CD4-positive, alpha-beta memory T cell (primary cell): ENCODE measurements around the gene ANKIB1. TPM values are rescaled to one million over a fixed set of nuclear protein-coding genes. Genes with fewer than 3 reads are reported as not detected.
A peak's percentile ranks its signal among the peaks of the same experiment; 100 is the strongest.

Experiments
- CTCF ChIA-PET: fragments of 350-600 bp; sonication (Branson Sonifier 250); formaldehyde crosslinking; loops from one replicate; lab custom pipeline; 2021; ENCODE audit warnings: inconsistent platforms; ENCODE audit not compliant: partially characterized antibody; lab: Charles Lee
- POLR2A ChIA-PET: fragments of 350-600 bp; sonication (Branson Sonifier 250); formaldehyde crosslinking; loops from one replicate; lab custom pipeline; 2021; ENCODE audit not compliant: partially characterized antibody; lab: Charles Lee
- DNase-seq, 5 donors: peaks; one replicate each; pipeline versions ENCODE4 v3.0.0 to v3.0.0-alpha.2; 2020 to 2022; ENCODE audit warnings: mixed read lengths in 1 of 5
- H3K27ac ChIP-seq: one replicate; pipeline ENCODE4 v1.7.0; 2013; ENCODE audit warnings: low read depth, low read length
- H3K27me3 ChIP-seq: 2 replicates; pipeline ENCODE4 v1.7.0; 2013; ENCODE audit warnings: mild to moderate bottlenecking, low read length, moderate library complexity; ENCODE audit not compliant: insufficient read depth
- H3K36me3 ChIP-seq: 2 replicates; pipeline ENCODE4 v1.7.0; 2013; ENCODE audit warnings: mild to moderate bottlenecking, low read length, moderate library complexity; ENCODE audit not compliant: insufficient read depth
- H3K4me1 ChIP-seq: 2 replicates; pipeline ENCODE4 v1.7.0; 2013; ENCODE audit warnings: mild to moderate bottlenecking, low read length, moderate library complexity; ENCODE audit not compliant: insufficient read depth
- H3K4me3 ChIP-seq, 2 donors: one replicate each; pipeline ENCODE4 v1.7.0; 2013; ENCODE audit warnings: low read length in 2 of 2, mild to moderate bottlenecking in 1 of 2
- H3K9me3 ChIP-seq, 2 donors: one replicate each; pipeline ENCODE4 v1.7.0; 2013; ENCODE audit warnings: low read length in 2 of 2, control low read depth in 1 of 2; ENCODE audit not compliant: control insufficient read depth in 1 of 2
- H3K27ac Mint-ChIP-seq, 7 donors: one replicate each; pipeline ENCODE4 v1.8.0; 2020 to 2021; ENCODE audit warnings: mixed read lengths in 7 of 7, mild to moderate bottlenecking in 6 of 7, inconsistent platforms in 3 of 7, moderate library complexity in 3 of 7
- H3K27me3 Mint-ChIP-seq, 2 donors: one replicate each; pipeline ENCODE4 v1.8.0; 2020 to 2021; ENCODE audit warnings: mixed read lengths in 2 of 2
- H3K36me3 Mint-ChIP-seq, 2 donors: one replicate each; pipeline ENCODE4 v1.8.0; 2020 to 2021; ENCODE audit warnings: mixed read lengths in 2 of 2, inconsistent platforms in 1 of 2, mild to moderate bottlenecking in 1 of 2
- H3K4me1 Mint-ChIP-seq, 4 donors: one replicate each; pipeline ENCODE4 v1.8.0; 2020 to 2021; ENCODE audit warnings: mixed read lengths in 4 of 4, mild to moderate bottlenecking in 1 of 4
- H3K4me3 Mint-ChIP-seq, 8 donors: one replicate each; pipeline ENCODE4 v1.8.0; 2020 to 2021; ENCODE audit warnings: mixed read lengths in 8 of 8, mild to moderate bottlenecking in 7 of 8, moderate library complexity in 6 of 8, inconsistent platforms in 3 of 8
- H3K9me3 Mint-ChIP-seq, 8 donors: one replicate each; pipeline ENCODE4 v1.8.0; 2020 to 2021; ENCODE audit warnings: mixed read lengths in 8 of 8, mild to moderate bottlenecking in 5 of 8, inconsistent platforms in 3 of 8, moderate library complexity in 1 of 8
- intact Hi-C: fragments of 100-400 bp; cut with micrococcal nuclease; formaldehyde crosslinking; loops from one replicate; pipeline ENCODE4 v1.15.1; 2023
- polyA plus RNA-seq, 2 donors: library from polyadenylated mRNA; unstranded; fragments of 300-500 nt; fragmentation: Illumina TruSeq; gene quantifications; one replicate each; pipeline ENCODE4 v1.2.3, GENCODE V29; 2021
- total RNA-seq, 2 experiments: library from RNA; stranded (reverse); gene quantifications; one replicate each; pipeline ENCODE4 v1.2.3, GENCODE V29; 2021

Gene ANKIB1
- total and polyA plus RNA-seq, 4 experiments from 2014 or later, result 3.7 to 78.5 (median 44.0) TPM

- ChIA-PET CTCF (interaction anchor here (1.7 kb wide), 1 partner anchor 49 kb away, joined by 3 read pairs; the partner anchor contains the start of gene LRRD1), POLR2A (no interaction called here)
- H3K4me3 Mint-ChIP-seq, result no peak overlapping the region
- no peaks in the 10 kb centered on the region for H3K9me3 ChIP-seq
- peaks cover 55 to 66% of the 10 kb centered on the region in 2 donors for H3K36me3 Mint-ChIP-seq
- intact Hi-C loops, result no loop called here
- no peak overlapping the region for H3K4me3 ChIP-seq
- H3K27ac ChIP-seq, result no peak overlapping the region
- peaks cover 23% of the 10 kb centered on the region for H3K36me3 ChIP-seq
- no peaks in the 10 kb centered on the region for H3K4me1 ChIP-seq
- peaks cover 0 to 4% (median 0%) of the 10 kb centered on the region in 8 donors for H3K9me3 Mint-ChIP-seq
- peak overlapping the region in 1 of 7 donors; percentile 61 for H3K27ac Mint-ChIP-seq
- no peak for DNase-seq
- H3K27me3 Mint-ChIP-seq, result no peaks in the 10 kb centered on the region
- no peaks in the 10 kb centered on the region for H3K27me3 ChIP-seq
- no peaks in the 10 kb centered on the region for H3K4me1 Mint-ChIP-seq
These were observed 17.0 kb upstream of the ANKIB1 start for GRCh38 chr7:92228742-92229141.

GRCh38 chr7:92230547-92230946, 15.2 kb upstream of the ANKIB1 start:
- POLR2A ChIA-PET, result no interaction called here
- no peaks in the 10 kb centered on the region for H3K4me1 Mint-ChIP-seq
- peaks cover 56 to 73% of the 10 kb centered on the region in 2 donors for H3K36me3 Mint-ChIP-seq
- no peaks in the 10 kb centered on the region for H3K4me1 ChIP-seq
- no peak overlapping the region for H3K27ac ChIP-seq
- no peaks in the 10 kb centered on the region for H3K27me3 ChIP-seq
- intact Hi-C loops, result no loop called here
- H3K27me3 Mint-ChIP-seq, result no peaks in the 10 kb centered on the region
- H3K36me3 ChIP-seq, result peaks cover 24% of the 10 kb centered on the region
- no peaks in the 10 kb centered on the region for H3K9me3 ChIP-seq
- H3K4me3 ChIP-seq, result no peak overlapping the region
- H3K27ac Mint-ChIP-seq, result peak overlapping the region in 4 of 7 donors; percentile 4 to 54 (median 29)
- no peak for DNase-seq
- H3K9me3 Mint-ChIP-seq, result peaks cover 0 to 4% (median 0%) of the 10 kb centered on the region in 8 donors
- H3K4me3 Mint-ChIP-seq, result no peak overlapping the region
- CTCF ChIA-PET, result no interaction called here

- Mint-ChIP-seq H3K4me1 (peaks cover 21 to 45% (median 33%) of the 10 kb centered on the region in 4 donors), H3K36me3 (peaks cover 10 to 58% of the 10 kb centered on the region in 2 donors), H3K4me3 (peak overlapping the region in 1 of 8 donors; percentile 49), H3K27me3 (no peaks in the 10 kb centered on the region), H3K9me3 (no peaks in the 10 kb centered on the region), H3K27ac (peak overlapping the region in 3 of 7 donors; percentile 25 to 57 (median 43))
- Histone ChIP-seq H3K9me3 (no peaks in the 10 kb centered on the region), H3K4me1 (peaks cover 36% of the 10 kb centered on the region), H3K27me3 (no peaks in the 10 kb centered on the region), H3K27ac (no peak overlapping the region), H3K36me3 (peaks cover 29% of the 10 kb centered on the region), H3K4me3 (no peak overlapping the region)
- ChIA-PET CTCF (no interaction called here), POLR2A (interaction anchor here (0.7 kb wide), 1 partner anchor 205 kb away, joined by 3 read pairs; no protein-coding TSS in a partner anchor)
- intact Hi-C loops, result loop anchor here (10.0 kb wide), 1 partner anchor 592 kb away; the partner anchor contains the start of gene CDK6
- DNase-seq, result no peak
These were observed 2.8 kb upstream of the ANKIB1 start for GRCh38 chr7:92242972-92243371.

- peak overlapping the region; percentile 98 to 100 (median 100) for H3K27ac Mint-ChIP-seq
- H3K4me3 ChIP-seq, result peak overlapping the region; percentile 74 to 91
- intact Hi-C loops, result loop anchor here (1.0 to 10.0 kb wide), 5 partner anchors 111 to 988 kb away; partner anchors contain the start of genes AKAP9, CDK6, CYP51A1 and PEX1
- no peaks in the 10 kb centered on the region for H3K9me3 Mint-ChIP-seq
- H3K36me3 Mint-ChIP-seq, result peaks cover 3 to 40% of the 10 kb centered on the region in 2 donors
- H3K27me3 Mint-ChIP-seq, result no peaks in the 10 kb centered on the region
- CTCF ChIA-PET, result interaction anchor here (0.7 to 2.1 kb wide), 5 partner anchors 11 to 283 kb away, joined by 3 to 15 read pairs (median 4); partner anchors contain the start of genes GATAD1, LRRD1, PEX1 and RBM48
- no peaks in the 10 kb centered on the region for H3K9me3 ChIP-seq
- peaks cover 43% of the 10 kb centered on the region for H3K4me1 ChIP-seq
- peak in 3 of 5 donors; percentile 1 to 44 (median 42) for DNase-seq
- no peaks in the 10 kb centered on the region for H3K27me3 ChIP-seq
- H3K27ac ChIP-seq, result peak overlapping the region; percentile 97
- peak overlapping the region; percentile 94 to 100 (median 99) for H3K4me3 Mint-ChIP-seq
- peaks cover 14% of the 10 kb centered on the region for H3K36me3 ChIP-seq
- POLR2A ChIA-PET, result interaction anchor here (0.7 to 3.2 kb wide), 13 partner anchors 10 to 365 kb away, joined by 3 to 49 read pairs (median 4); partner anchors contain the start of genes AKAP9, CYP51A1, GATAD1 and MTERF1
- H3K4me1 Mint-ChIP-seq, result peaks cover 26 to 49% (median 36%) of the 10 kb centered on the region in 4 donors
These were observed 827 bp upstream of the ANKIB1 start for GRCh38 chr7:92244808-92245486.

- H3K27ac Mint-ChIP-seq, result peak overlapping the region; percentile 72 to 98 (median 85)
- Histone ChIP-seq H3K36me3 (peaks cover 3% of the 10 kb centered on the region), H3K27me3 (no peaks in the 10 kb centered on the region), H3K4me1 (peaks cover 43% of the 10 kb centered on the region), H3K27ac (peak overlapping the region; percentile 97), H3K4me3 (peak overlapping the region; percentile 91 to 98), H3K9me3 (no peaks in the 10 kb centered on the region)
- no peaks in the 10 kb centered on the region for H3K27me3 Mint-ChIP-seq
- ChIA-PET POLR2A (interaction anchor here (0.6 to 3.2 kb wide), 11 partner anchors 9 to 366 kb away, joined by 3 to 49 read pairs (median 4); partner anchors contain the start of genes AKAP9, CYP51A1, GATAD1 and MTERF1), CTCF (interaction anchor here (1.0 to 2.1 kb wide), 6 partner anchors 12 to 282 kb away, joined by 3 to 15 read pairs (median 4); partner anchors contain the start of genes GATAD1, LRRD1, PEX1 and RBM48)
- H3K9me3 Mint-ChIP-seq, result no peaks in the 10 kb centered on the region
- intact Hi-C loops, result loop anchor here (2.0 to 10.0 kb wide), 3 partner anchors 200 to 588 kb away; partner anchors contain the start of genes AKAP9, CDK6 and GATAD1
- H3K36me3 Mint-ChIP-seq, result peaks cover 3 to 31% of the 10 kb centered on the region in 2 donors
- peaks cover 31 to 54% (median 42%) of the 10 kb centered on the region in 4 donors for H3K4me1 Mint-ChIP-seq
- peak overlapping the region; percentile 88 to 99 (median 94) for H3K4me3 Mint-ChIP-seq
- DNase-seq, result peak in 4 of 5 donors; percentile 39 to 52 (median 42)
These were observed 757 bp downstream of the ANKIB1 start for GRCh38 chr7:92246360-92247101.

- ChIA-PET CTCF (no interaction called here), POLR2A (no interaction called here)
- H3K36me3 ChIP-seq, result no peaks in the 10 kb centered on the region
- H3K9me3 ChIP-seq, result no peaks in the 10 kb centered on the region
- H3K9me3 Mint-ChIP-seq, result peaks cover 0 to 4% (median 0%) of the 10 kb centered on the region in 8 donors
- intact Hi-C loops, result no loop called here
- peaks cover 34 to 54% (median 38%) of the 10 kb centered on the region in 4 donors for H3K4me1 Mint-ChIP-seq
- no peak overlapping the region for H3K27ac ChIP-seq
- no peak overlapping the region for H3K4me3 ChIP-seq
- no peak for DNase-seq
- H3K27me3 Mint-ChIP-seq, result no peaks in the 10 kb centered on the region
- H3K27me3 ChIP-seq, result no peaks in the 10 kb centered on the region
- H3K4me3 Mint-ChIP-seq, result no peak overlapping the region
- H3K4me1 ChIP-seq, result peaks cover 19% of the 10 kb centered on the region
- H3K27ac Mint-ChIP-seq, result no peak overlapping the region
- peaks cover 10 to 16% of the 10 kb centered on the region in 2 donors for H3K36me3 Mint-ChIP-seq
These were observed 4.8 kb downstream of the ANKIB1 start for GRCh38 chr7:92250603-92251002.
